Stimulated activated CD4-positive, alpha-beta T cell treated with anti-CD3 and anti-CD28 coated beads, Interleukin-2, amount 100 ng/mL, for 24 hours (primary cell): ENCODE results near the gene RGS19.
"Not testable (repeated sequence)": the region's sequence is repeated elsewhere in the genome, so short reads cannot be mapped to it uniquely, and the experiment has no call there.

Source experiments
- DNase-seq, 2 donors: peaks; one replicate each; pipeline ENCODE4 v3.0.0-alpha.2; 2020

The RGS19 gene, protein sequence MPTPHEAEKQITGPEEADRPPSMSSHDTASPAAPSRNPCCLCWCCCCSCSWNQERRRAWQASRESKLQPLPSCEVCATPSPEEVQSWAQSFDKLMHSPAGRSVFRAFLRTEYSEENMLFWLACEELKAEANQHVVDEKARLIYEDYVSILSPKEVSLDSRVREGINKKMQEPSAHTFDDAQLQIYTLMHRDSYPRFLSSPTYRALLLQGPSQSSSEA

DNA sequence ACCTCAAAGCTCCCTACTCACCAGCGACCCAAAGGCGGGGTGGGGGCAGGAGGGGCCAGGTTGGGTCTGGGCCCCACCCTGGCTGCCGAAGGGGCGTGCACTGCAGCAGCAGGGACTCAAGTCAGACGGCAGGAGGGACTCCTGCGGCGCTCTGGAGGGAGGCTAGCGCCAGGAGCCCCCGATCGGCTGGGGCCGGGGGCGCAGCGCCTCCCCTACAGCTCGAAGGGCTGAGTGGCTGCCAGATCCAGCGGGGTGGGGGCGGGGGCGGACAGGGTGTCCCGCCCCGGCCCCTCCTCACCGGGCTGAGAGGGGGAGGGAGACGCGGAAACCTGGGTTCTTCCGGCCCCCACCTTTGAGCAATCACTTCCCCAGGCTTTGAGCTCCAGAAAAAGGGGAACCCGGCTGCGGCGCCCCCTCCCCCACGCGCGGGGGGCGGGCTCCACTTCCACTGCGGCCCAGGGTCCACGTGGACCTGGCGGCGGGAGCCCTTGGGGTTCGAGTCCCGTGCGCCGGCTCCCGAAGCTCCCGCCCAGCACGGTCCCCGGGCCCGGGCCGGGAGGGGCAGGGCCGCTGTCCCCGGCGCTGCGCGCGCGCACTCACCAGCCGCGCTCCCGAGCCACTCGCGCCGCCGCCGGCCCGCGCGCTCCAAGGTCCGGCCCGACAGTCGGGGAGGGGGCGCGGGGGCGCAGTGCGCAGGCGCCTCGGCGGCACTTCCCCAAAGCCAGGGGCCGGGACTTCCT, at the start of gene RGS19:
Gene RGS19 (minus strand): TSS at position 246 of the 740 bp plus-strand sequence. CDS start 2,632 bp downstream, outside the sequence.
- DNase-seq, result peak; percentile 64 to 78

DNA sequence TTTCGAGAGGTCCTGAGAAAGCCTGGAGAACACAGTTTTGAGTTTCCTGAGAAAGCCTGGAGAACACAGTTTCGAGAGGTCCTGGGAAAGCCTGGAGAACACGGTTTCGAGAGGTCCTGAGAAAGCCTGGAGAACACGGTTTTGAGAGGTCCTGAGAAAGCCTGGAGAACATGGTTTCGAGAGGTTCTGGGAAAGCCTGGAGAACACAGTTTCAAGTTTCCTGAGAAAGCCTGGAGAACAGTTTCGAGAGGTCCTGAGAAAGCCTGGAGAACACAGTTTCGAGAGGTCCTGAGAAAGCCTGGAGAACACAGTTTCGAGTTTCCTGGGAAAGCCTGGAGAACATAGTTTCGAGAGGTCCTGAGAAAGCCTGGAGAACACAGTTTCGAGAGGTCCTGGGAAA, 44.2 kb upstream of the RGS19 start:
- DNase-seq, result not testable (repeated sequence)

DNA sequence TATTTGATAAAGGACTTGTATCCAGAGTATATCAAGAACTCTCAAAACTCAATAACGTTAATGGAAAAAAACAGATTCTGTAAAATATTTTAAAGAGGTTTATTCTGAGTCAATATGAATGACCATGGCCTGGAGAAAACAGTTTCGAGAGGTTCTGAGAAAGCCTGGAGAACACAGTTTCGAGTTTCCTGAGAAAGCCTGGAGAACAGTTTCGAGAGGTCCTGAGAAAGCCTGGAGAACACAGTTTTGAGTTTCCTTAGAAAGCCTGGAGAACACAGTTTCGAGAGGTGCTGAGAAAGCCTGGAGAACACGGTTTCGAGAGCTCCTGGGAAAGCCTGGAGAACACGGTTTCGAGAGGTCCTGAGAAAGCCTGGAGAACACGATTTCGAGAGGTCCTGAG, 43.6 kb upstream of the RGS19 start:
- DNase-seq, result not testable (repeated sequence)

DNA sequence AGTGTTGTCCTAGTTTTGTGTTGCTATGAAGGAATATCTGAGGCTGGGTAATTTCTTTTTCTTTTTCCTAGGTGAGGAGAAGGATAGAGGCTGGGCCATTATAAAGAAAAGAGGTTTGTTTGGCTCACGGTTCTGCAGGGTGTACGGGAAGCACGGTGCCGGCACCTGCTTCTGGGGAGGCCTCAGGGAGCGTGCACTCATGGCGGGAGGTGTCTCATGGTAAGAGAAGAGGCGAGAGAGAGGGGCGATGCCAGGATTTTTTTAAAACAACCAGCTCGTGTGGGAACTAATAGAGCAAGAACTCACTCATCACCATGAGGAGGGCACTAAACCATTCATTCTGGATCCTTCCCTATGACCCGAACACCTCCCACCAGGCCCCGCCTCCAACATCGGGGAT, 42.3 kb upstream of the RGS19 start:
- no peak for DNase-seq

DNA sequence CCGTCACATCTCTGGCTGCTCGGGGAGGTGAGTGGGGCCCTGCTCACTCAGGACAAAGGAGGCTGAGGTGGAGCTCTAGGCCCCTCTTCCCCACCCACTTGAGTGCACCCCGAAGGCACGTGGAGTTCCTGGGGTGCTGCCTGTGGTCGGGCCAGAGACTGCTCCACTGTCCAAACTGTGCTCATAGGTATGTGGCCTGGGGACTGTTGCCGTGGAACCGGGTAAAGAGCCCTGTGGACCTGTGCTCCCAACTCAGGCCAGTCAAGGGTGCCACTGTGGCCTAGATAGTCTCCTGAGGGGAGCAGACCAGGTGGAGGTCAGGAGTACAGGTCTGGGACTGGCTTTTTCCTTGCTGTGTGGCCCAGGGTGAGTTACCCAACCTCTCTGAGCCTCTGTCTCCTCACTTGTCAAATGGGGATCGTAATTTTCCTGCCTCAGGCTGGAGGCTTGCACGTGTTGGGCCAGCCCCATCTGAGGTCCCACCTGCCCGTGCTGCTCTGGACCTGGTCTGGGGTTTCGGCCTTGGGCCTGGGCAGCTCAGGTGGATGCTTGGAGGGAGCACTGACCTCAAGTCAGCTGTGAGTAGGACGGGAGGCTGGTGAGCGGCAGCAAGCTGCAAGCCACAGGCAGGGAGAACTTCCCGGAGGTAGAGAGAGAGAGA, 40.5 kb upstream of the RGS19 start:
- DNase-seq, result no peak

DNA sequence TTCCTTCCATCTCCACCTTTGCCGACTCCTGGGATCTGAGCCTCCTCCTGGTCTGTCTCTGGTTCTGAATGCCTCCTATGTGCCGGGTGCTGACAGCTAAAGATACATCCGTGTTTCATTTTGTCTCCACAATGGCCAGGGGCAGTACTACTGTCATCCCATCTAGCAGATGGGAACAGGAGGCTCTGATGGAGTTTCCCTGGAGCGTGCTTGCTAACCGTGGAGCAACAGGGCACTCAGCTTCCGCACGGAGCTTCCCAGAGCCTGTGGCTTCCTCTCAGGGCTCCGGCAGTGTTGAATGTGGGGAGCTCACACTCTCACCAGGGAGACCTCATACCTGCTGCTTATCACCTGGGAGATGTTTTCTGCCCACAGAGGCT, 40.0 kb upstream of the RGS19 start:
- no peak for DNase-seq

DNA sequence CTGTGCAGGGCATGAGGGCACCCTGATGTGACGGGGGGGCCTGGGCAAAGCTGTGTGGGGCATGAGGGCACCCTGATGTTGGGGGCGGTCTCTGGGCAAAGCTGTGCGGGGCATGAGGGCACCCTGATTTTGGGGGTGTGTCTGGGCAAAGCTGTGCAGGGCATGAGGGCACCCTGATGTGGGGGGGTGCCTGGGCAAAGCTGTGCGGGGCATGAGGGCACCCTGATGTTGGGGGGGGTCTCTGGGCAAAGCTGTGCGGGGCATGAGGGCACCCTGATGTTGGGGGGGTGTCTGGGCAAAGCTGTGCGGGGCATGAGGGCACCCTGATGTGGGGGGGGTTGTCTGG, 38.1 kb upstream of the RGS19 start:
- not testable (repeated sequence) for DNase-seq

DNA sequence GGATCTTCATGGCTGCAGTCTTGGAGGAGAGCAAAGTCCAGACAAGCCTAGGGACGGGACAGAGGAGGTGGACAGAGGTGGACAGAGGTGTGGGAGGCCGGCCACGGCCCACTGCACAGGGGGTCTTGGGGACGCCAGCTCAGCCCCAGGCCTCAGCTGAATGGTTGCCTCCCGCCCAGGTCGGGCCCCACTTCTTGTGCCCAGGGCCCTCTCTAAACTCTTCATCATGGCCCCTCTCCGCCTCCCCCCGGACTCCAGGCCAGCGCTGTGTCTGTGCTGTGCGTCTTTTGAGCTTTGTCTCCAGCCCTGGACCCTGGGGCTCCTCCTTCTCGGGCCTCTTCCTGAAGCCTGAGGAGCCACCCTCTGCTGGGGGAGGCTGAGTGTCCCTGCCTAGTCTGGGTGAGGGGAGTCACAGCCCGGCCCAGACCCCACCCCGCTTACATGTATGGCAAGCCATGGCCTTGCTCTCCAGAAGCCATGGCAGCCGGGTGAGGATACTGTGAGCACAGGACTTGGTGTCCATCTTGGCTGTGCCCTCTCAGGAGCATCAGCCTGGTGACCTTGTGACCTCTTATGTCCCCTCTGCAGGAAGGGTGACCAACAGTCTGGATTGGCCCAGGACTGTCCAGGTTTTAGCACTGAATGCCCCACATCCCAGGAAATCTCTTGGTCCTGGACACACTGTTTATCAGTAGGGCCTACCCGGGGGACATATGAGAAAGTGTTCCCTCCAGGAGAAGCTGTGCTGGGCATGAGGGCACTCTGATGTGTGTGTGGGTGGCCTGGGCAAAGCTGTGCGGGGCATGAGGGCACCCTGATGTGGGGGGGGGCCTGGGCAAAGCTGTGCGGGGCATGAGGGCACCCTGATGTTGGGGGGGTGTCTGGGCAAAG, 37.5 kb upstream of the RGS19 start:
- DNase-seq, result peak in 1 of 2 donors; percentile 15

DNA sequence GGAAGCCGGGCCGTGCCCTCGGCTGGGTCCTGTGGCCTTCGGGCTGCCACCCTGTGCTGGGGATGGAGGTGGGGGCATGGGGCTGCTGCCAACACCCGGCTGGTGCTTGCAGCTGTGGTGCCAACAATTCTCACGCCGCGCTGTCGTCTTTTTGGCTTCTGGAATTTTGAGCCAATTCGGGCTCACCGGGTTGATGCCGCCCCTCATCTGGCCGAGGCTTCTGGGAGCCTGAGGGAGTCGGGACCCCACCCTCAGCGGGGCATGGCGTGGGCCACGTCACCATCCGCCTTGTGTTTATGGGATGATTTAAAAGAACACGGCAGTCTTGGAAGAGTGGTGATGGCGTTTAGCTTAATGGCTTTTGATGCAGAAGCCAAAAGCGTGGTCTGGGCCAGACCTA, 36.7 kb upstream of the RGS19 start:
- peak in 1 of 2 donors; percentile 14 for DNase-seq

DNA sequence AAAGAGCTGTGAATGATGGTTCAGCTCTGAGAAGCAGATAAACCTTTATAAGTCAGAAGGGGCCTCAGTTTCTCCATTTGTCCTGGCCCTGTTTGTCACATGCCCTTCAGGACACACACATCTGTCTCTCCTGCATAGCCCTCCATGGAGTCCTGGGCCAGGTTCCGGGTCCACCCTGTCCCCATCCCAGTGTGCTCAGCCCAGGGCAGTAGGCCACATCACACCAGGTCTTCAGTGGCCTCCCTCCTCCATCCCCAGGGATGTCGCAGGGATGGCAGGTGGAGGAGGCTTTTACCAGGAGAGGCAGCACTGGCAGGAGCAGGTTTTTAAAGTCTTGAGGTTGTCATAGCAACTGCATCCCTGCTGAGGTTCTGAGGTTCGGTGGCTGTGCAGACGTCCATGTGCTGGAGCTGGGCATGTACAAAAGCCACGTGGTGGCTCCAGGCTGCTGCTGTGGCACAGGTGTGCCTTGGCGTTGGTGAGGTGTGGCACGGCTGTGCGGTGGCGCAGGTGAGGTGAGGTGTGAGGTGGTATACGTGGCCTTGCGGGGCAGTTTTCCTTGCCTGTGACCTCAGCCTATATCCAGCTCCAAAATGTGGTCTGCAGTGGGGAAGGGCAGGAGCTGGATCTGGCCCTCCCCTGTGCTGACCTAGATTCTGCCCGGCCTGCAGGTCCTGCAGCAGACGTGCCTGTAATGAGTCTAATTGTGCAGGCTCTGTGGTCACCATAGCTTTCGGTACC, 36.0 kb upstream of the RGS19 start:
- DNase-seq, result peak in 1 of 2 donors; percentile 15

DNA sequence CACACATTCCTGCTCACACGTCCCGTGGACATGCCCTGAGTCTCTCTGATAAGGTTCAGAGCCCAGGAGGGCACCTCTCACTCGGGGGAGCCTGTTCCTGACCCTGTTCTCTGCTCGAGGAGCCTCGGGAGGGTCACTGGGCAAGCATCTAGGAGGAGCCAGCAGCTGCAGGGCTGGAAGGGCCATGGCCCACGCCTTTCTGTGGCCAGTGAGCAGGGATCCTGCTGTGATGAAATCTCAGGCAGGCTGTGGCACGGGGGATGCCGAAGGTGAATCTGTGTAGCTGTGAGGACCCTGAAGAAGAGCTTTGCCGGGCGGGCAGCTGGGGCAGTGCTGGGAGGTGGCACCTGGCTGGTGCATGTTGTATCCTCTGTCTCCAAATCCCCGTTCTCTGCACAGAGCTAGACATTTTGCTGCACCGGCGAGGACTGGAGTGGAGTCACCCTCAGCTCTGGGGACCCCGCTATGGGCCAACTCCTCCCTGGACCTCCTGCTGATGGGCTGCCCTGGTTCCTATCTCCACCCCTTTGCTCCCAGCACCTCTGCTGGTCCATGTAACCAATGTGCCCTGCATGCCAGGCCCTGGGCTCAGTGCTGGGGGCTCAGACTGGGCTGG, 35.1 kb upstream of the RGS19 start:
- DNase-seq, result peak in 1 of 2 donors; percentile 11

DNA sequence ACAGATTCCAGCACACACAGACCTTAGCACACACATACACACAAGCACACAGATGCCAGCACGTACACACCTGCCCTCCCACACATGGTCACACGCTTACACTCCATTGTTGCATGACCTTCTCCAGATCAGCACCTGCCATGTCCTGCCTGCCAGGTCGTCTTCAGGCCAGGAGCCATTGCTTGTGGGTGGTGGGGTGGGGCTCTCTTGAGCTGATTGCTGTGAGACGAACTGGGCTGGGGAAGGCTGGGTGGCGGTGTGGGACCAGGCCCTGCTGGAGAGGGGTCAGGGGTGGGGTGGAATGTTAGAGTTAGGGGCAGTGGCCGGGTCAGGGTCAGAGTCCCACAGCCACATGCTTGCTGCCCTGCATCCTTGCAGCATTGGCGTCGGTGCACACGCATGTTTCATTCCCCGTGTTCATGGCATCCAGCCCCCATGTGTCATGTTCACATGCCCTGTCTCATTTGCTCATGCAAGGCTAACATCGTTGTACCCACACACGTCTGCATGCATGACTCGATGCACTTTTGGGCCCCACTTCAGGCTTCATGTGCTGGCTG, 34.6 kb upstream of the RGS19 start:
- DNase-seq, result peak in 1 of 2 donors; percentile 14

DNA sequence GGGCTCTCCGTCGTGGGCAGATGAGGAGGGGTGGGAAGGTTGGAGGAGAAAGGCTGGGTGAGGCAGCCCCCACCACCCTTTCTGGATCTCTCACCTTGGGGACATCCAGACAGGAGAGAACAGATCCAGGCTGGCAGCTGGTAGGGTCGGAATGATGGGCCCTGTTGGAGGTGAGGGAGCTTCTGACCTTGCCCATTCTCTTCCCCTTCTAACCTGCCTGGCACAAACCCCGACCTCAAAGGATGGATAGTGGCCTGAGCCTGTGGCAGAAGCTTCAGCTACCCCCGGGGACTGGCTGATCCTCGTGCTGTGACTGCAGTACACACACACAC, 34.1 kb upstream of the RGS19 start:
- peak in 1 of 2 donors; percentile 13 for DNase-seq

DNA sequence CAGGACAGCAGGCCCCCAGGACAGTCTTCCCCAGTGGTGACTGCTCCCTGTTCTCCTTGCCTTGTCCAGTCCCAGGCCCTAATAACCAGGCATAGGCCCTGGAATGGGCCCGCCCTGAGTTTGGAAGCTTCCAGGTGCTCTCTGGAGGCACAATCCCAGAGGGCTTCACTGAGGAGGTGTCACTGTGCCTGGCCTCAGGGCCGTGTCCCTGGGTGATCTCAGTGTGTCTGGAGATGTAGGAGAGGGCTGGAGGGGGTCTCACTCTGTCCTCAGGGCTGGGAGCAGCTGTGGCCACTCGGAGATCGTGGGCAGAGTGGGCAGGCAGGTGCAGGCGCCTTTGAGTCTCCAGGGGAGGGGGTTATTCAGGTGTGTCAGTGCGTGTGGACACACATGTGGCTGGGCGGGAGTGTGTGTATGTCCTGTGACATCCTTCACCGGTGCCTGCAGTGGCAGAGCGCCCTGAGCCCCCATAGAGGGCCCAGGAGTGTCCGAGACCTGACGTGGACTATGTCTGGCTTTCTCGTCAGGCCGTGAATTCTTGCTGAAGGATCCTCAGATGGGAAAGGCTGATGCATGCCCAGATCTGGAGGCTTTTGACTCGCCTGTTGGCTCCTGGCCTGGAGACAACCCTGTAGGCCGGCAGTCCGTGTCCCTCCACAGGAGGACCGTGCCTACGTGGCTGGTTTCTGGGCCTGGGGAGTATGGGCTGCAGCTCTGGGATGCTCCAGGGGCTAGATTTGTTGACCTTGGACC, 33.5 kb upstream of the RGS19 start:
- peak in 1 of 2 donors; percentile 10 for DNase-seq

DNA sequence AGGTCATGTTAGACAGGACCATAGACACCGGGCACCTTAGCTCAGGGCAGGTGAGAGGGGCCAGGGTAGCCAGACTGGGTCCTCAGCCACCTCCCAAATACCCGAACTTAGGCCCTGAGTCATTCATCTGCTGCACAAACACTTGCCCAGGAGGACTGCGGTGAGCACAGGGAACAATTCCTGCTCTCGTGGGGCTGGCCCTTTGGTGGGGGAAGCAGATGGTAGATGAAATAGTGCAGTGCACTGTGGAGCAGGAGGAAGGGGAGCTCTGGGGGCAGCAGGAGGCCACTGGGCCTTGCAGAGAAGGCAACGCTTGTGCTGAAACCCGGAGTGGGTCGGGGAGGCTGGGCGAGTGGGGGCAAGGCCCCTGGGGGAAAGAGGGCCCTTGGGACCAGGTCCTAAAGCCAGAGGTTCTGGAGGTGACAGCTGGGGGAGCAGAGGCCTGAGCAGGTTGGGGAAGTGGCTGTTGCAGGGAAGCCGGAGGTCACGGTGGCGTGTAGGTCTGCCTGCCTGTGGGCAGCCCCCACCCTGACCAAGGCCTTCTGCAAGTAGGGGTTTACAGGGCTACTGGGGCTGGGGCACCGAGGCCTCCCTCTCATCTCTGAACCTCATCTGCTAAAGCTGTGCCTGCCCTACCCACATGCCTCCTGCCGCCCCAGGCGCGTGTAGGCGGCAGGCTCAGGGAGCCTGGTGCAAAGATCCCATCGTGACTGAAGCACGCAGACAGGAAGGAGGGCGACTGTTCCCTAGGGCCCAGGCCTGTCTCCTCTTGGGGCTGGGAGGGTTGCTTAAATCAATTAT, 32.7 kb upstream of the RGS19 start:
- peak in 1 of 2 donors; percentile 14 for DNase-seq

DNA sequence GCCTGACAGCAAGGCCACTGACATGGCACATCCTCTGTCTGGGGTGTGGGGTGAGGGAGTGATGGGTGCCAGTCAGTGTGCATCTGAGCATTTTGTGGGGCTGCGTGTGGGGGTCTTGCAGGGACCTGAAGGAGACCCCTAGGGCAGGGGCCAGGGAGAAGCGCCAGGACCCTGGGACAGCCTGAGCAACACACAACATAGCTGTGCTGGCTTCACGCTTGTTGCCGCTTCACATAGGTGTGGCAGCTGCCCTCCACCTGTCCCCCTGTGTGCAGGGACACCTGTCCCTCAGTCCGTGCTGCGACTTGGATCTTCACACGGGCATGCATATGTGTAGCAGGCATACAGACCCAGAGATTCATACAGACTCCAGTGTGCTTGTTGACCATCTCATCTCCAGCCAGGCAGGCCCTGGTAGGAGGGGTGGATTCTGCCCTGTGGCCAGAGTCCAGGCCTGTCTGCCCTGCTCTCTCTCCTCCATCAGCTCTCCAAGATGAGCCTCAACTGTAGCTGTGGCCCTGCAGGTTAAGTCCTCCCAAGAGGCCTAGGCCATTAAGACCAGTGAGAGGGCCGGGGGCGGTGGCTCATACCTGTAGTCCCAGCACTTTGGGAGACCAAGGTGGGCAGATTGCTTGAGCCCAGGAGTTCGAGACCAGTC, 31.2 kb upstream of the RGS19 start:
- DNase-seq, result peak in 1 of 2 donors; percentile 14

DNA sequence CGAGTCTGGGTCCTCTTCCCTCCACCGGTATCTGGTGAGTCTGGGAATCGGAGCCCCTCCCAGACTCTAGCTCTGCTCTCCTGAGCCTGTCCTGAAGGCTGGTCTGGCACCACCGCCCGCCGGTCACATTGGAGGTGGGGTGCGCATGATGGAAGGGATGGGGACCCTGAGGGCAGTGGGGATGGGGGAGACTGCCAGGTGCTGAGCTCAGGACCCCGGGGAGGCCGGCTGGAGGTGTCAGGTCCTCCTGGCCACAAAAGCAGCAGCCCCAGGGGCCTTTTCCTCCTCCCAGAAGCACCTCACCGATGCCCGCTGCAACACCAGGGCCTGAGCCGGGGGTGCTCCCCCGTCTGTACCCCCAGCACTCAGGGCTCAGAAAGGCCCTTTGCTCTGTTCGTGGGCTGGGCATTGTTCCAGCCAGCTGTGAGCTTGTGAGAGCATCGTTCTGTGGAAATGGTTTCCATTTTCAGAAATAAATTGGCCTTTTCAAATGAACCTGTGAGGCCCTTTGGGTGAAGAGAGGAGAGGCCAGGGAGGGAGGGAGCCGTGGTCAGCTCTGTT, 30.6 kb upstream of the RGS19 start:
- DNase-seq, result peak in 1 of 2 donors; percentile 13

DNA sequence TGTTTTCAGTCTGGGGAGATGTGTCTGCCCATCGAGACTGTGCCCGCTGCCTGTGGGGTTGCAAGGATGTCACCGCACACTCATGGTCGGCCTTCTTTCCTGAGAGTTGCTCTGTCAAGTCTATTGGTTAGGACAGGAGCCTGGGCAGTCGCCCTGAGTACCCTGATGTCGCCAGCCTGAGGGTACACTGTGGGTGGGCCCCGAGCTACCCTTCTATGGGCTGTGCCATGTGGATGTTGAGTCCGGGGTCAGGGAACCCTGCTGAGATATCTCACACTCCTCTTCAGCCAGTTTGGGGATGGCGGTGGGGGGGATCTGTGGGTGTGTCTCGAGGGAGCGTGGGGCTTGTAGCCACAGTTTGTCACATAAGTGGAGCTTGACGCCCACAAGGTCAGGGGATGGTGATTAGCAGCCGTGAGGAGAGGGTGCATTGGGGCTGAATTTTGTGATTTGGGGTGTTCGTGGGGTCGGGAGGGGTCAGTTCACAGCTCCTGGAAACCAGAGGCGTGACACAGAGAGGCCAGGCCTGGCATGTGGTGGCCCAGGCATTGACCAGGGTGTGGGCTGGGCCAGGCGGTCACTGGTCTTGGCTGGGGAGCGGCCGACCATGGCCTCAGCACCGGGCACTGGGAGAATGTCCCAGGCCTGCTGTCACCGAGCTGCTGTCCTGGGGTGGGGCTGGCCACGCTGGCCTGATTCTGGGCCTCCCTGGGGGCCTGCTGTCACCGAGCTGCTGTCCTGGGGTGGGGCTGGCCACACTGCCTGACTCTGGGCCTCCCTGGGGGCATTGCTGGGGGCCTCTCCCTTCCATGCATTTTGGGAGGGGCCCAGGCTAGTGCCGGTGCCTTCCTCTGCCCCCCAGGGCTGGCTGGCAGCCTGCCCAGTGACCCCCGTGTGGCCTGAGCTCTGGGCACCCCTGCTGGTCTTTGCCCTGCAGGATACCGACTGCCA, 29.7 kb upstream of the RGS19 start:
- peak in 1 of 2 donors; percentile 12 for DNase-seq
